Duodenal mucosa (tissue), 2 donors: ENCODE data around the gene TMEM115.
A peak's percentile ranks its signal among the peaks of the same experiment; 100 is the strongest.

Experiments
- H3K27ac ChIP-seq: one replicate; pipeline ENCODE4 v1.7.0; 2013; ENCODE audit warnings: low read depth, low read length
- H3K27me3 ChIP-seq, 2 donors: one replicate each; pipeline ENCODE4 v1.7.0; 2013; ENCODE audit warnings: low read length in 2 of 2, control low read depth in 1 of 2; ENCODE audit not compliant: insufficient read depth in 2 of 2, control insufficient read depth in 1 of 2
- H3K36me3 ChIP-seq, 2 donors: one replicate each; pipeline ENCODE4 v1.7.0; 2013; ENCODE audit warnings: low read length in 2 of 2, control low read depth in 1 of 2; ENCODE audit not compliant: insufficient read depth in 2 of 2, control insufficient read depth in 1 of 2
- H3K4me1 ChIP-seq, 2 donors: one replicate each; pipeline ENCODE4 v1.7.0; 2013; ENCODE audit warnings: low read length in 2 of 2, control low read depth in 1 of 2; ENCODE audit not compliant: insufficient read depth in 2 of 2, control insufficient read depth in 1 of 2
- H3K4me3 ChIP-seq, 2 donors: one replicate each; pipeline ENCODE4 v1.7.0; 2013; ENCODE audit warnings: low read length in 2 of 2, low read depth in 1 of 2
- H3K9ac ChIP-seq, 2 donors: one replicate each; pipeline ENCODE4 v1.7.0; 2013; ENCODE audit warnings: low read length in 2 of 2, low read depth in 1 of 2
- H3K9me3 ChIP-seq, 2 donors: one replicate each; pipeline ENCODE4 v1.7.0; 2013; ENCODE audit warnings: low read length in 2 of 2, control low read depth in 1 of 2; ENCODE audit not compliant: control insufficient read depth in 1 of 2

Gene TMEM115

GRCh38 chr3:50378024-50378423 lies 18.7 kb upstream of the TMEM115 start:
- Histone ChIP-seq H3K4me3 (no peak overlapping the region), H3K27ac (no peak overlapping the region), H3K9me3 (no peaks in the 10 kb centered on the region), H3K9ac (no peak overlapping the region), H3K4me1 (no peaks in the 10 kb centered on the region), H3K36me3 (no peaks in the 10 kb centered on the region), H3K27me3 (no peaks in the 10 kb centered on the region)

- Histone ChIP-seq H3K27me3 (no peaks in the 10 kb centered on the region), H3K9me3 (no peaks in the 10 kb centered on the region), H3K4me3 (no peak overlapping the region), H3K9ac (no peak overlapping the region), H3K27ac (no peak overlapping the region), H3K4me1 (peaks cover 4 to 8% of the 10 kb centered on the region in 2 donors), H3K36me3 (no peaks in the 10 kb centered on the region)
Measured at GRCh38 chr3:50375258-50375931, 16.1 kb upstream of the TMEM115 start.

GRCh38 chr3:50374363-50375257 lies 15.3 kb upstream of the TMEM115 start:
- H3K27ac ChIP-seq, result no peak overlapping the region
- H3K4me1 ChIP-seq, result peaks cover 4 to 8% of the 10 kb centered on the region in 2 donors
- no peak overlapping the region for H3K4me3 ChIP-seq
- no peaks in the 10 kb centered on the region for H3K9me3 ChIP-seq
- H3K9ac ChIP-seq, result no peak overlapping the region
- no peaks in the 10 kb centered on the region for H3K36me3 ChIP-seq
- H3K27me3 ChIP-seq, result no peaks in the 10 kb centered on the region

GRCh38 chr3:50373146-50374051 lies 14.1 kb upstream of the TMEM115 start:
- no peak overlapping the region for H3K4me3 ChIP-seq
- no peak overlapping the region for H3K27ac ChIP-seq
- H3K9ac ChIP-seq, result no peak overlapping the region
- no peaks in the 10 kb centered on the region for H3K27me3 ChIP-seq
- H3K4me1 ChIP-seq, result peaks cover 4 to 8% of the 10 kb centered on the region in 2 donors
- no peaks in the 10 kb centered on the region for H3K9me3 ChIP-seq
- no peaks in the 10 kb centered on the region for H3K36me3 ChIP-seq

GRCh38 chr3:50372349-50372748 lies 13.0 kb upstream of the TMEM115 start:
- H3K4me3 ChIP-seq, result no peak overlapping the region
- H3K9ac ChIP-seq, result no peak overlapping the region
- H3K27ac ChIP-seq, result no peak overlapping the region
- H3K36me3 ChIP-seq, result no peaks in the 10 kb centered on the region
- H3K4me1 ChIP-seq, result peaks cover 4 to 8% of the 10 kb centered on the region in 2 donors
- H3K9me3 ChIP-seq, result no peaks in the 10 kb centered on the region
- no peaks in the 10 kb centered on the region for H3K27me3 ChIP-seq

GRCh38 chr3:50371133-50371685 lies 11.9 kb upstream of the TMEM115 start:
- peaks cover 4 to 8% of the 10 kb centered on the region in 2 donors for H3K4me1 ChIP-seq
- no peaks in the 10 kb centered on the region for H3K36me3 ChIP-seq
- H3K9me3 ChIP-seq, result no peaks in the 10 kb centered on the region
- H3K9ac ChIP-seq, result no peak overlapping the region
- H3K27ac ChIP-seq, result no peak overlapping the region
- no peaks in the 10 kb centered on the region for H3K27me3 ChIP-seq
- H3K4me3 ChIP-seq, result no peak overlapping the region

- Histone ChIP-seq H3K4me1 (peaks cover 8 to 14% of the 10 kb centered on the region in 2 donors), H3K27me3 (no peaks in the 10 kb centered on the region), H3K4me3 (no peak overlapping the region), H3K27ac (no peak overlapping the region), H3K9ac (no peak overlapping the region), H3K36me3 (no peaks in the 10 kb centered on the region), H3K9me3 (no peaks in the 10 kb centered on the region)
Measured at GRCh38 chr3:50370594-50370993, 11.3 kb upstream of the TMEM115 start.

- H3K9me3 ChIP-seq, result no peaks in the 10 kb centered on the region
- H3K4me3 ChIP-seq, result no peak overlapping the region
- H3K4me1 ChIP-seq, result peaks cover 11 to 24% of the 10 kb centered on the region in 2 donors
- no peak overlapping the region for H3K27ac ChIP-seq
- H3K27me3 ChIP-seq, result no peaks in the 10 kb centered on the region
- no peak overlapping the region for H3K9ac ChIP-seq
- H3K36me3 ChIP-seq, result no peaks in the 10 kb centered on the region
Measured at GRCh38 chr3:50369012-50369670, 9.8 kb upstream of the TMEM115 start.

- Histone ChIP-seq H3K4me1 (peaks cover 8 to 16% of the 10 kb centered on the region in 2 donors), H3K9ac (peak overlapping the region; percentile 74 to 78), H3K4me3 (peak overlapping the region; percentile 85 to 88), H3K36me3 (no peaks in the 10 kb centered on the region), H3K27ac (no peak overlapping the region), H3K27me3 (no peaks in the 10 kb centered on the region), H3K9me3 (no peaks in the 10 kb centered on the region)
Measured at GRCh38 chr3:50365842-50366220, 6.5 kb upstream of the TMEM115 start.
